Natural killer cell (primary cell): ENCODE results near the gene JADE2. TPM values are rescaled to one million over a fixed set of nuclear protein-coding genes. Genes with fewer than 3 reads are reported as not detected.

Experiments
- ATAC-seq, 3 donors: fragments of 150-1000 bp in 2 of 3; fragments of 200-7000 bp in 1 of 3; cut with Tn5 transposase; 1 replicate in 1 of 3; 2 replicates in 2 of 3; pipeline ENCODE4 v1.10.0; 2021; ENCODE audit warnings: mild to moderate bottlenecking in 2 of 3, moderate library complexity in 2 of 3
- DNase-seq, 2 donors: peaks; one replicate each; pipeline versions ENCODE4 v3.0.0 to v3.0.0-alpha.2; 2013 to 2021; ENCODE audit warnings: mixed read lengths in 1 of 2
- H3K27ac ChIP-seq: one replicate; pipeline ENCODE4 v1.5.1; 2013; ENCODE audit warnings: mild to moderate bottlenecking, low read length
- H3K27me3 ChIP-seq: one replicate; pipeline ENCODE4 v1.6.1; 2013; ENCODE audit warnings: low read length; ENCODE audit not compliant: control insufficient read depth, insufficient read depth
- H3K36me3 ChIP-seq: one replicate; pipeline ENCODE4 v1.6.1; 2013; ENCODE audit warnings: low read length; ENCODE audit not compliant: control insufficient read depth, insufficient read depth
- H3K4me1 ChIP-seq: one replicate; pipeline ENCODE4 v1.6.1; 2013; ENCODE audit warnings: low read length; ENCODE audit not compliant: control insufficient read depth, insufficient read depth
- H3K4me3 ChIP-seq: one replicate; pipeline ENCODE4 v1.5.1; 2013; ENCODE audit warnings: low read length
- H3K9me3 ChIP-seq: one replicate; pipeline ENCODE4 v1.6.1; 2013; ENCODE audit warnings: low read length; ENCODE audit not compliant: control insufficient read depth, insufficient read depth
- H3K27ac Mint-ChIP-seq, 2 donors: one replicate each; pipeline ENCODE4 v1.8.0; 2022; ENCODE audit warnings: mild to moderate bottlenecking in 2 of 2, mixed read lengths in 2 of 2, moderate library complexity in 1 of 2
- H3K27me3 Mint-ChIP-seq, 2 donors: one replicate each; pipeline ENCODE4 v1.8.0; 2022; ENCODE audit warnings: low read depth in 2 of 2, mixed read lengths in 2 of 2
- H3K36me3 Mint-ChIP-seq: one replicate; pipeline ENCODE4 v1.8.0; 2022; ENCODE audit warnings: mixed read lengths
- H3K4me1 Mint-ChIP-seq, 2 donors: one replicate each; pipeline ENCODE4 v1.8.0; 2022; ENCODE audit warnings: mixed read lengths in 2 of 2
- H3K4me3 Mint-ChIP-seq: one replicate; pipeline ENCODE4 v1.8.0; 2022; ENCODE audit warnings: mild to moderate bottlenecking, moderate library complexity, mixed read lengths
- H3K9me3 Mint-ChIP-seq, 2 donors: one replicate each; pipeline ENCODE4 v1.8.0; 2022; ENCODE audit warnings: mixed read lengths in 2 of 2
- WGBS: methylation state at CpG from one replicate; pipeline ENCODE4 v1.1.7; 2013; ENCODE audit warnings: missing lambda C conversion rate; ENCODE audit not compliant: insufficient coverage; 5-methylcytosine and 5-hydroxymethylcytosine counted together
- intact Hi-C: fragments of 100-400 bp; cut with micrococcal nuclease; formaldehyde crosslinking; loops from one replicate; pipeline ENCODE4 v1.14.2; 2022
- total RNA-seq, 4 donors: library from RNA; stranded (reverse); fragments of 120-200 nt in 1 of 4; gene quantifications; one replicate each; pipeline versions ENCODE4 v1.2.3 to v1.2.4, GENCODE V29; 2013 to 2022
- TF ChIP-seq, protein P1 (sequence below): fragments of 200-600 bp; IDR thresholded peaks from one replicate; pipeline ENCODE4 v1.8.0; 2022; ENCODE audit warnings: antibody characterized with exemption

Gene JADE2
- 100 to 1,000 TPM; 130 to 174 (median 173) TPM for total RNA-seq
- total RNA-seq (2013) = 85.9 TPM

DNA sequence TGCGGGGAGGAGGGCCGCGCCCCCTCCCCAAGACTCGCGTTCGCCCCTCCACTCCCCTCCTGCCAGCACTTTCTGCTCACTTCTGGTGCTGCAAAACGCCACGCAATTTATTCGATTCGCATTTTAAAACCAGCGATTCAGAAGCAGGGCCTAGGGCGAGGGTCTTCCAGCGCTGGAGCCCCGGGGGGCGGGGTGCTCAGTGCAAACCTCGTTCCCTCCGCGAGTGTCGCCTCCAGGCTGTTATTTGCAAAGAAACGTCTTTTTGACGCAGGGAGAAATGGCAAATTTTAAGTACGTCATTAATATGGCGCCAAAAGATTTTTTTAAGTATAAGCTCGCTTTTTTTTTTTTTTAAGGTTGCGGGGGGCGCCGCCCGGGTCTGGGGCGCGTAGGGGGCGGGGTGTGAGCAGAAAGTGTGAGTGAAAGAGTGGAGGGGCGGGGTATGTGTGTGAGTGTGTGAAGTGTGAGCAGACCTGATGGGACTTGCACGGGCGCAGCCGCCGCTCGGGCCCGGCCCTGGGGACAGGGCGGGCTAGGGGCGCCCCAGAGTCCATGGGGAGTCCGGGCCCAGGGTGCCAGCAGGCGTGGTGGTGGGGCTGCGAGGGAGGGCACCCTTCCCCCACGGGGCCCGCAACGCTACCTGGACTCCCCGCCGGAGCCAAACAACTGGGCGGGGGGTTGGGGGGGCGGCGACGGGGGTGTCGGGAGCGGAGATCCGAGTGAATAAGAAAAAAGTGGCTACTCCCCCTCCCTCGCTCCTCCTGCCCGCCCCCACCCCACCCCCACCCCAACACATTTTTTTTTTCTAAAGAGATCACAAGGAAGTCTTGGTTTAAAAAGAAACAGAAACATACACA, at the start of gene JADE2:
Gene JADE2 (plus strand): TSS at position 845 of the 857 bp plus-strand sequence. CDS start 10,188 bp downstream, outside the sequence.
- H3K27ac ChIP-seq = peak within 1 kb of the TSS; percentile 96
- peaks cover 22 to 47% of the 10 kb centered on the region in 2 donors for H3K4me1 Mint-ChIP-seq
- ATAC-seq (peak; percentile 69 to 89 (median 77)), DNase-seq (peak; percentile 86 to 92)
- H3K27me3 Mint-ChIP-seq = no peaks in the 10 kb centered on the region
- no peaks in the 10 kb centered on the region for H3K36me3 ChIP-seq
- TF ChIP-seq, protein P1, sequence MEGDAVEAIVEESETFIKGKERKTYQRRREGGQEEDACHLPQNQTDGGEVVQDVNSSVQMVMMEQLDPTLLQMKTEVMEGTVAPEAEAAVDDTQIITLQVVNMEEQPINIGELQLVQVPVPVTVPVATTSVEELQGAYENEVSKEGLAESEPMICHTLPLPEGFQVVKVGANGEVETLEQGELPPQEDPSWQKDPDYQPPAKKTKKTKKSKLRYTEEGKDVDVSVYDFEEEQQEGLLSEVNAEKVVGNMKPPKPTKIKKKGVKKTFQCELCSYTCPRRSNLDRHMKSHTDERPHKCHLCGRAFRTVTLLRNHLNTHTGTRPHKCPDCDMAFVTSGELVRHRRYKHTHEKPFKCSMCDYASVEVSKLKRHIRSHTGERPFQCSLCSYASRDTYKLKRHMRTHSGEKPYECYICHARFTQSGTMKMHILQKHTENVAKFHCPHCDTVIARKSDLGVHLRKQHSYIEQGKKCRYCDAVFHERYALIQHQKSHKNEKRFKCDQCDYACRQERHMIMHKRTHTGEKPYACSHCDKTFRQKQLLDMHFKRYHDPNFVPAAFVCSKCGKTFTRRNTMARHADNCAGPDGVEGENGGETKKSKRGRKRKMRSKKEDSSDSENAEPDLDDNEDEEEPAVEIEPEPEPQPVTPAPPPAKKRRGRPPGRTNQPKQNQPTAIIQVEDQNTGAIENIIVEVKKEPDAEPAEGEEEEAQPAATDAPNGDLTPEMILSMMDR = no peak
- peak within 1 kb of the TSS; percentile 96 for H3K4me3 Mint-ChIP-seq
- no peaks in the 10 kb centered on the region for H3K36me3 Mint-ChIP-seq
- H3K27me3 ChIP-seq = no peaks in the 10 kb centered on the region
- H3K9me3 ChIP-seq = no peaks in the 10 kb centered on the region
- intact Hi-C loops = loop anchor here (1.0 to 10.0 kb wide), 4 partner anchors 31 to 380 kb away; partner anchors contain the start of genes PCBD2 and PPP2CA
- no peaks in the 10 kb centered on the region for H3K9me3 Mint-ChIP-seq
- H3K4me3 ChIP-seq = peak within 1 kb of the TSS; percentile 75
- H3K27ac Mint-ChIP-seq = peak within 1 kb of the TSS; percentile 92 to 96
- WGBS = under 1% methylated on average over 46 of the region's 57 CpGs
- H3K4me1 ChIP-seq = peaks cover 37% of the 10 kb centered on the region

DNA sequence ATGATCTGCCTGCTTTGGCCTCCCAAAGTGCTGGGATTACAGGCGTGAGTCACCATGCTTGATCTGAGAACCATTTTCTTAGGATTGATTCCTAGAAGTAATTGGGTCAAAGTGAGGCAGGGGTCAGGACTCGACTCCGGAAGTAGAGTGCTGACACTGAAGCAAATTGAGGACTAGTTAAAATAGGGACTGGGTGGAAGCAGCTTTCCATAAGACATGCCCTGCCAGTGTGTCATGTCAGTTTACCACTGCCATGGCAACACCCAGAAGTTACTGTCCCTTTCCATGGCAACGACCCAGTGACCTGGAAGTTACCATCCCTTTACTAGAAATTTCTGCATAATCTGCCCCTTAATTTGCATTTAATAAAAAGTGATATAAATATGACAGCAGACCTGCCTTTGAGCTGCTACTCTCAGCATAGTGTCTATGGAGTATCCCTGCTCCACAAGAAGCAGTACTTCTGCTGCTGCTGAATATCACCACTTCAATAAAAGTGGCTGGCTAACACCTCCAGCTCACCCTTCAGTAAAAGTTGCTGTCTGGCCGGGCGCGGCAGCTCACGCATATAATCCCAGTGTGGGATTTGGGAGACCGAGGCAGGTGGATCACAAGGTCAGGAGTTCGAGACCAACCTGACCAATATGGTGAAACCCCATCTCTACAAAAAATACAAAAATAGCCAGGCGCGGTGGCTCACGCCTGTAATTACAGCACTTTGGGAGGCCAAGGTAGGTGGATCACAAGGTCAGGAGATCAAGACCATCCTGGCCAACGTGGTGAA, 47.8 kb upstream of the JADE2 start:
- no peak overlapping the region for H3K4me3 ChIP-seq
- no peaks in the 10 kb centered on the region for H3K36me3 ChIP-seq
- no peak overlapping the region for H3K27ac ChIP-seq
- H3K4me1 ChIP-seq = no peaks in the 10 kb centered on the region
- Mint-ChIP-seq H3K9me3 (no peaks in the 10 kb centered on the region), H3K4me3 (no peak overlapping the region), H3K36me3 (no peaks in the 10 kb centered on the region), H3K4me1 (no peaks in the 10 kb centered on the region), H3K27ac (no peak overlapping the region), H3K27me3 (peaks cover 0 to 2% of the 10 kb centered on the region in 2 donors)
- 86% methylated on average over 14 of the region's 14 CpGs for WGBS
- H3K27me3 ChIP-seq = no peaks in the 10 kb centered on the region
- DNase-seq = no peak
- no peaks in the 10 kb centered on the region for H3K9me3 ChIP-seq
- ATAC-seq = no peak
- TF ChIP-seq, protein P1 = no peak
- intact Hi-C loops = no loop called here

DNA sequence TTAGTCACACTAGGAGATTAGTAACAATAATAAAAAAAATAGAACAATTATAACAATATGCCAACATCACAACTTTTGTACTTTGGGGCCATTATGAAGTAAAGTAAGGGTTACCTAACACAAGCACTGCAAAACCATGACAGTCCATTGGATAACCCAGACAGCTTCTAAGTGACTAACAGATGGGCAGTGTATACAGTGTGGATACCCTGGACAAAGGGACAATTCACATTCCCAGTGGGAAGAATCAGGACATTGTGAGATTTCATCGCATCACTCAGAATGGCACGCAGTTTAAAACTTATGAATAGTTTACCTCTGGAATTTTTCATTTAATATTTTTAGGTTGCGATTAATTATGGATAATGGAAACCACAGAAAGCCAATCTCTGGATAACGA, 45.6 kb upstream of the JADE2 start:
- Mint-ChIP-seq H3K4me3 (no peak overlapping the region), H3K4me1 (no peaks in the 10 kb centered on the region), H3K27me3 (peaks cover 0 to 2% of the 10 kb centered on the region in 2 donors), H3K9me3 (no peaks in the 10 kb centered on the region), H3K36me3 (no peaks in the 10 kb centered on the region), H3K27ac (no peak overlapping the region)
- Histone ChIP-seq H3K27ac (no peak overlapping the region), H3K9me3 (no peaks in the 10 kb centered on the region), H3K27me3 (no peaks in the 10 kb centered on the region), H3K4me1 (no peaks in the 10 kb centered on the region), H3K4me3 (no peak overlapping the region), H3K36me3 (no peaks in the 10 kb centered on the region)
- TF ChIP-seq, protein P1 = no peak
- DNase-seq (no peak), ATAC-seq (no peak)
- WGBS = 91% methylated on average over 2 of the region's 4 CpGs
- intact Hi-C loops = no loop called here
